GM12801 (cell line): ENCODE results near the gene REEP6.

ENCODE experiments used
- TF ChIP-seq, protein P1 (sequence below): IDR thresholded peaks from one replicate; pipeline ENCODE4 v1.5.1; 2011; ENCODE audit warnings: control low read depth; ENCODE audit not compliant: insufficient read length; ENCODE audit errors: extremely low read depth

Gene REEP6

GRCh38 chr19:1486720-1487575 is 4.0 kb upstream of the REEP6 start:
- TF ChIP-seq, protein P1, sequence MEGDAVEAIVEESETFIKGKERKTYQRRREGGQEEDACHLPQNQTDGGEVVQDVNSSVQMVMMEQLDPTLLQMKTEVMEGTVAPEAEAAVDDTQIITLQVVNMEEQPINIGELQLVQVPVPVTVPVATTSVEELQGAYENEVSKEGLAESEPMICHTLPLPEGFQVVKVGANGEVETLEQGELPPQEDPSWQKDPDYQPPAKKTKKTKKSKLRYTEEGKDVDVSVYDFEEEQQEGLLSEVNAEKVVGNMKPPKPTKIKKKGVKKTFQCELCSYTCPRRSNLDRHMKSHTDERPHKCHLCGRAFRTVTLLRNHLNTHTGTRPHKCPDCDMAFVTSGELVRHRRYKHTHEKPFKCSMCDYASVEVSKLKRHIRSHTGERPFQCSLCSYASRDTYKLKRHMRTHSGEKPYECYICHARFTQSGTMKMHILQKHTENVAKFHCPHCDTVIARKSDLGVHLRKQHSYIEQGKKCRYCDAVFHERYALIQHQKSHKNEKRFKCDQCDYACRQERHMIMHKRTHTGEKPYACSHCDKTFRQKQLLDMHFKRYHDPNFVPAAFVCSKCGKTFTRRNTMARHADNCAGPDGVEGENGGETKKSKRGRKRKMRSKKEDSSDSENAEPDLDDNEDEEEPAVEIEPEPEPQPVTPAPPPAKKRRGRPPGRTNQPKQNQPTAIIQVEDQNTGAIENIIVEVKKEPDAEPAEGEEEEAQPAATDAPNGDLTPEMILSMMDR, result no peak

GRCh38 chr19:1487576-1488281 is 3.3 kb upstream of the REEP6 start:
- TF ChIP-seq, protein P1, result no peak

GRCh38 chr19:1488282-1488601 is 2.7 kb upstream of the REEP6 start:
- TF ChIP-seq, protein P1, result no peak

DNA sequence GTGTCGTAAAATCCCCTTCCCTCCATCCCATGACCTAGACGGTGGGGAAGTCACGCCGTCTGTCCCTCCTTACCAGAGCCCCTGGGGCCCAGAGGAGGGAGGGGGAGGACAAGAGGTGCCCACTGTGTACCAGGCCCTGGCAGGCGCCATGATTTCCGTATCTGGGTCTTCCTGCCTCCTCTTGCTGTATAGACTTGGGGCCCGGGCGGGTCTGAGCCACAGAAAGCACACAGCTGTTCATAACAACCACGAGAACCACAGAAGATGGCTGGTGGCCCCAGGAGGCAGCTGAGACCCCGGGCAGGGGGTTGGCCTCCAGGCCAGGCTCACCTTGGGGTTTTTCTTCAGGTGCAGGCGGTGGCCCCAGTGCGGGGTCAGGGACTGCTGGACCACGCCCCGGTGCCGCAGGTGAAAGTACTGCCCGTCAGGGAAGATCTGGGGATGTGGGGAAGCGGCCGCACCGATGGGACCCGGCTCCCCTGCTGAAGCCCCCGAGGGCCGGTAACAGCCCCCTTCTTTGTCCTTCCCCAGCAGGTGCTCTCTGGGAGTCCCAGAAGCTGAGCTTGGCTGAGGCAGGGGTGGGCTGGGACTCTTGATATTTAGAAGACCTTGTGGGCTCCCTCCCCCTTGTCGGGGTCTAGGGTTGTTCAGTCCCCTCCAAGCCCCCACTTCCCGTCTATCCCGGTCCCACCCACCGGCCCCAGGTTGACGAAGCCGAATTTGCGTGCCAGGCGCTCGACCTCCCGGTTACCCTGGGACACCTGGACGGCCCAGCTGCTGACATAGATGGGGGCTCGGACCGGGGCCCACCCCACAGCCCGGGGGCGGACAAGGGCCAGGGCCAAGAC is 1.3 kb upstream of the REEP6 start:
- TF ChIP-seq, protein P1, result no peak

- TF ChIP-seq, protein P1, result no peak
Measured at GRCh38 chr19:1490311-1491113, 469 bp upstream of the REEP6 start, which contains the start of gene PCSK4. PCSK4 (minus strand) TSS chr19:1490350; CDS start chr19:1490346, 4 bp downstream.

DNA sequence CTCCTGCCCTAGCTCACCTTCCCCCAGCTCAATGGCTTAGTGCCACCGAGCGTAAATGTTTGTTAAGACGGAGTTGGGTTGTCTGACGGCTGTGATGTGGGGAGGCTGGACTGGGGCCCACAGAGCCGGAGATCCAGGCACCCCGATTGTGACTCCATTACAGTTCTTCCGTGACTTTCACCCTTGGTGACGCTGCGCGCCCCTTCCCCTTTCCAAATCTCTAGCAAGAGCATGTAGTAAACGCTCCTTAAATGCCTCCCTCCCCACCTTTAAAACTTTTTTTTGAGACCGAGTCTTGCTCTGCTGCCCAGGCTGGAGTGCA is 829 bp downstream of the REEP6 start:
- TF ChIP-seq, protein P1, result no peak

- TF ChIP-seq, protein P1, result no peak
Measured at GRCh38 chr19:1492474-1493006, 1.6 kb downstream of the REEP6 start.
